SH-SY5Y (cell line): ENCODE measurements around the gene NKD1.

ENCODE experiments used
- GATA2 ChIP-seq: IDR thresholded peaks from 2 replicates; pipeline ENCODE4 v1.6.1; 2011; ENCODE audit warnings: mild to moderate bottlenecking, low read depth, low read length
- GATA3 ChIP-seq: IDR thresholded peaks from 2 replicates; pipeline ENCODE4 v1.6.1; 2011; ENCODE audit warnings: low read depth, mild to moderate bottlenecking, low read length, moderate library complexity

DNA sequence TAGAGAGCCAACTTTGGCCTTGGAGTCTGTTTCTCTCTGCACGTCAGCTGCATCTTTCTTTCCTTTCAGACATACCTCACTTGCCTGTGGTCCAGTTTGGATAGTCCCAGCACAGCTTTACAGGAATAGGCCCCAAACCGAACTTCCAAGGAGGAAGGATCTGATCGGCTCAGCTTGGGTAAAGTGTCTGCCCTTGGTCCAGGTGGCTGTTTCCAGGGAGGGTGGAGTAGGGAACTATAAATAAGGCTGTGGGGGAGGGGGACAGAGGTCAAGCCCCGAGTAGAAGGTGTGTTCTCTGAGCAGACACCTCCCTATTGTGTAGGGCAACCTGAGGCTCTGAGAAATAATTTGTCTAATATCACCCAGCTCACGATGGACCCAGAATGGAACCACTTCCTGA lies 29.2 kb upstream of the NKD1 start:
- TF ChIP-seq GATA2 = no peak
- TF ChIP-seq GATA3 = no peak
